ENCODE results near the gene CIART. TPM values are rescaled to one million over a fixed set of nuclear protein-coding genes. Genes with fewer than 3 reads are reported as not detected.

The CIART gene
- total and polyA plus RNA-seq, 10 of the 15 experiments (the other 5 are each of a cell fraction or from before 2014, with no cell fraction given): 0.44 to 1.4 (median 0.67) TPM

- TF ChIP-seq MAX (IDR thresholded peaks at IDR 0.05; ENCODE audit: low read depth, low read length) (no peak), SIN3A (IDR thresholded peaks at IDR 0.05; ENCODE audit: low read depth, low read length) (no peak), BACH1 (IDR thresholded peaks at IDR 0.05; ENCODE audit: borderline replicate concordance) (no peak), ZBED1 (IDR thresholded peaks at IDR 0.05; ENCODE audit: borderline replicate concordance) (no peak), SUZ12 (IDR thresholded peaks at IDR 0.05; ENCODE audit: unreplicated experiment) (no peak), ASH2L (IDR thresholded peaks at IDR 0.05; ENCODE audit: borderline replicate concordance, low read depth) (no peak), ZNF207 (IDR thresholded peaks at IDR 0.05; ENCODE audit: borderline replicate concordance) (no peak), SIX5 (IDR thresholded peaks at IDR 0.05; ENCODE audit: low read depth, low read length, severe bottlenecking) (no peak), NFYA (IDR thresholded peaks at IDR 0.05; ENCODE audit: borderline replicate concordance, low read depth, low read length) (no peak), ETV6 (conservative IDR thresholded peaks at IDR 0.05 in 1 of 2, IDR thresholded peaks at IDR 0.05 in 1 of 2; ENCODE audit: borderline replicate concordance in 1 of 2, low read depth in 1 of 2) (no peak), HDAC2 (IDR thresholded peaks at IDR 0.05) (no peak), ZSCAN29 (IDR thresholded peaks at IDR 0.05) (no peak), IRF3 (IDR thresholded peaks at IDR 0.05) (no peak), NR2F1 (conservative IDR thresholded peaks at IDR 0.05) (no peak), EZH2 (IDR thresholded peaks at IDR 0.05; ENCODE audit: borderline replicate concordance, control insufficient read depth, low read depth, low read length) (no peak), CTCF (IDR thresholded peaks at IDR 0.05 in 2 of 3, conservative IDR thresholded peaks at IDR 0.05 in 1 of 3; ENCODE audit: control insufficient read depth in 2 of 3, extremely low read depth in 1 of 3, insufficient read depth in 1 of 3, low read depth in 3 of 3, low read length in 3 of 3) (no peak), JUND (IDR thresholded peaks at IDR 0.05; ENCODE audit: low read depth, low read length) (no peak)
- H2AFZ ChIP-seq (ENCODE audit: control insufficient read depth, low read depth, low read length): no peak within 1 kb of the TSS
- no peak for ATAC-seq
- WGBS (ENCODE audit: insufficient coverage, insufficient replicate concordance, low lambda C conversion rate, missing lambda C conversion rate): 36% methylated on average over 13 of the region's 13 CpGs
- H3K27ac ChIP-seq (ENCODE audit: control insufficient read depth, insufficient read depth): no peak within 1 kb of the TSS
- FAIRE-seq: no peak
- H3K4me2 ChIP-seq (ENCODE audit: control insufficient read depth, insufficient read depth): no peak within 1 kb of the TSS
- no peaks in the 10 kb centered on the region for H3K36me3 ChIP-seq (ENCODE audit: control insufficient read depth in 2 of 2, insufficient read depth in 2 of 2, low read length in 1 of 2)
- H4K20me1 ChIP-seq (ENCODE audit: control insufficient read depth, insufficient read depth): no peaks in the 10 kb centered on the region
- no peaks in the 10 kb centered on the region for H3K79me2 ChIP-seq (ENCODE audit: control insufficient read depth, insufficient read depth, low read length)
- no peak for DNase-seq (ENCODE audit: low read depth, low spot score)
- peaks cover 5% of the 10 kb centered on the region; the same call in 1 of the 2 replicates for H3K4me1 ChIP-seq (ENCODE audit: control insufficient read depth, insufficient read depth, low read length)
- in situ Hi-C loops (cut with MboI): loop anchor here (5.0 kb wide), 1 partner anchor 739 kb away; no protein-coding TSS in a partner anchor
- CTCF ChIA-PET: interaction anchor here (0.7 to 7.5 kb wide), 5 partner anchors 23 to 737 kb away, joined by 4 to 98 read pairs (median 15); partner anchors contain the start of gene CIART
- POLR2A ChIA-PET: no interaction called here
- H3K9ac ChIP-seq (ENCODE audit: control insufficient read depth, insufficient read depth, low read length): no peak within 1 kb of the TSS
- intact Hi-C loops (cut with micrococcal nuclease; ENCODE audit: unreplicated experiment): loop anchor here (5.0 to 10.0 kb wide), 5 partner anchors 169 to 737 kb away; partner anchors contain the start of gene FALEC
- H3K27me3 ChIP-seq (replicated peaks in 1 of 2; ENCODE audit: control insufficient read depth in 2 of 2, insufficient read depth in 2 of 2, low read length in 1 of 2): no peaks in the 10 kb centered on the region; a peak in 2 of 4 replicates
- H3K9me3 ChIP-seq (replicated peaks; ENCODE audit: control insufficient read depth, insufficient read depth, low read length): no peaks in the 10 kb centered on the region
- no TSS peak for BruUV-seq (replicated peaks)
- no peak within 1 kb of the TSS for H3K4me3 ChIP-seq
- SMC1A ChIA-PET (ENCODE audit: uncharacterized antibody, unreplicated experiment): interaction anchor here (0.8 to 3.2 kb wide), 2 partner anchors 20 to 23 kb away, joined by 4 to 17 read pairs; no protein-coding TSS in a partner anchor
- RAD21 ChIA-PET (ENCODE audit: unreplicated experiment): interaction anchor here (1.0 to 1.6 kb wide), 2 partner anchors 32 to 669 kb away, joined by 3 read pairs; no protein-coding TSS in a partner anchor
Observed at GRCh38 chr1:150257624-150258585, 24.4 kb upstream of the CIART start, which contains the start of gene CA14. CA14 (plus strand) TSS chr1:150257774; CDS start chr1:150258129, 355 bp downstream.
